SK-N-MC (cell line): ENCODE measurements around the gene TAPT1.

Experiments used
- DNase-seq: peaks from one replicate; pipeline ENCODE4 v3.0.0-alpha.2; 2011; ENCODE audit warnings: low read depth, low spot score
- H3K27ac ChIP-seq: fragments of 200-600 bp; sonication (generic); 2 replicates; pipeline ENCODE4 v1.5.1; 2016; ENCODE audit warnings: mixed run types
- H3K36me3 ChIP-seq: fragments of 200-600 bp; sonication (generic); 2 replicates; pipeline ENCODE4 v1.6.1; 2017; ENCODE audit warnings: antibody characterized with exemption, low read length, mixed read lengths; ENCODE audit not compliant: insufficient read depth
- H3K4me3 ChIP-seq: fragments of 200-600 bp; sonication (generic); 2 replicates; pipeline ENCODE4 v1.5.1; 2016
- H3K9ac ChIP-seq: fragments of 200-600 bp; sonication (generic); 2 replicates; pipeline ENCODE4 v1.8.0; 2017; ENCODE audit warnings: mixed run types, mixed read lengths; ENCODE audit not compliant: insufficient read length
- H3K9me3 ChIP-seq: fragments of 200-600 bp; sonication (generic); 2 replicates; pipeline ENCODE4 v1.6.1; 2017; ENCODE audit warnings: low read depth, mild to moderate bottlenecking, antibody characterized with exemption, low read length, moderate library complexity, mixed read lengths
- EZH2 ChIP-seq: fragments of 200-600 bp; sonication (generic); IDR thresholded peaks from one replicate; pipeline ENCODE4 v1.6.1; 2017; ENCODE audit warnings: antibody characterized with exemption
- FOXP2 ChIP-seq: optimal IDR thresholded peaks from 2 replicates; pipeline ENCODE3; 2011; ENCODE audit warnings: mild to moderate bottlenecking, moderate library complexity; ENCODE audit not compliant: insufficient read depth; ENCODE audit errors: extremely low read length, control extremely low read depth
- POLR2AphosphoS5 ChIP-seq: IDR thresholded peaks from 2 replicates; pipeline ENCODE4 v1.6.1; 2012; ENCODE audit warnings: mild to moderate bottlenecking, low read depth, low read length, borderline replicate concordance

The TAPT1 gene

DNA sequence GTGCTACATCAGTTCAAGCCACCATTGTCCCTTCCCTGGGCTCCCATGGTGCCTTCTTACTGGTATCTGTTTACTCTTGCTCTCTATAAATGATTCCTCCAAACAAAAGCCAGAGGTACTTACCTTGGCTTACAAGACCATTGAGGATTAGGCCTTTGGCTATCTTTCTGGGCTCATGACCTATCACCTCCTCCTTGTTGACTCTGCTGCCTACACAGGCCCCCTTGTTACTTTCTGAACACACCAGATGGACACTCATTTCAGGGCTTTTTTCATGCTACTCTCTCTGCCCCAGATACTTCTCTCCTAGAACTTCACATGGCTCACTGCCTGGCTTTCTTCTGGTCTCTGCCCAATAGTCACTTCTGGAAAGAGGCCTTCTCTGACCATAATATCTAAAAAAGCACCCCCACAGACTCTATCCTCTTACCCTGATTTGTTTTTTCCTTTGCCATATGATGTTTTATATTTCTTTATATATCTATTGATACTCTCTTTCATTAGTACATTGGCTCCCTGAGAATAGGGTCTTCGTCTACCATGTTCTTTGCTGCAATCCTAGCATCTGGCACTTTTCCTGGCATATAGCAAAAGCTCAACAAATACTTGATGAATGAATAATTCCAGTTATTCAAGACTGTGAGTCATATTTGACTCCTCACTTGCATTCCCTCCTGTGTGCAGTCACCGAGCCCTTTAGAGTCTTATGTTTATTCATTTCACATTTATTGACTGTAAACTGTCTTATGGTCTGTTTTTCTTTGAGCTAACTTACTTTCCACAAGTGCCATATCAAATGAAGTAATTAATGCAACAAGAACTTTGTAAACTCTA lies 27.1 kb upstream of the TAPT1 start:
- no peak overlapping the region for H3K9ac ChIP-seq
- no peaks in the 10 kb centered on the region for H3K9me3 ChIP-seq
- DNase-seq = no peak
- no peaks in the 10 kb centered on the region for H3K36me3 ChIP-seq
- H3K4me3 ChIP-seq = no peak overlapping the region
- no peak for TF ChIP-seq POLR2AphosphoS5
- no peak for TF ChIP-seq EZH2
- H3K27ac ChIP-seq = no peak overlapping the region

DNA sequence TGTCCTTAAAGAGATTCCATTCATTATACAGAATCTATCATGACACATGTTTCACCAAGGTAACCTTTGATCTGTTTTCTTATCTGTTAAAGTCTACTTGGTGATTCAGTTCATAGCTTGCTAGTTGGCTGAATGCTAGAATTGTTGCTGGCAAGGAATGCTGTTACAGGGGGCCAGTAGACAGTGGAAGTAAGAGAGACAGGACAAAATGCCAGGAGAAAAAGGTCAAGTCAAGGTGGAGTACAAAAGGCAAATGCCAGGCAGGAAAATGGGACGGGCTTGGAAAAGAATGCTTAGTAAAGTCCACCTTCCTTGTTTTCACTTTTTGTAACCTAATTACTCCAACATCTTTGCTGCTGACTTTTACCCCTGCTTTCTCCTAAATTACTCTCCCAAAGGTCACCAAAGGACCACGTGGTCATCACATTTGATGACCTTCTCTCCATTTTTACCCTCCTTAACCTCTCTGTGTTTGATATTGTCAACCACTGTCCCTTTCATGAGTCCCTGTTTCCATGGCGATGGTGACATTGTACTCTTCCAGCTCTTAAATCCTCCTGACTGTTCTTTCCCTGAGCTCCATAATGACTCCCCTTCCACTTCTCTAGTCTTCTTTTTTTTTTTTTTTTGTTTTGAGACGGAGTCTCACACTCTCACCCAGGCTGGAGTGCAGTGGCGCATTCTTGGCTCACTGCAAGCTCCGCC lies 24.5 kb upstream of the TAPT1 start:
- TF ChIP-seq POLR2AphosphoS5 (no peak), EZH2 (no peak), FOXP2 (no peak)
- H3K27ac ChIP-seq = no peak overlapping the region
- no peak for DNase-seq
- H3K4me3 ChIP-seq = no peak overlapping the region
- H3K9ac ChIP-seq = no peak overlapping the region
- no peaks in the 10 kb centered on the region for H3K9me3 ChIP-seq
- H3K36me3 ChIP-seq = no peaks in the 10 kb centered on the region

DNA sequence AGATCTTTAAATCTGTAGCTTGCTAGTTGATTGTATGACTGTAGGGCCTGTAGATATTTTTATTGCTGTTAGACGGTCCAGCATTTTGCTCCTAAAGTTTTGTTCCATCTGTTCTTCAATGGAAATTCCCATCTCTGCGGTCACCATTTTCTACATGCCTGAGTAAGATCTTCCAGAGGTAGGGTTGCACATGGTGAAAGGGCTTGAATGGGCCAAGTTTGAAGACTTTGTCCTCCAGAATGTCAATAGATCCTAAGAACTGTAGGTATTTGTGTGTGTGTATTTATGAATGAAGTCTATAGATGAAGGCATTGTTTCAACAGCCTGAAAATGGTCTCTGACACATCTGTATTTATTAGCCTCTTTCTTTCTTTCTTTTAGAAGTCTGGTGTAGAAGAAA lies 22.3 kb upstream of the TAPT1 start:
- TF ChIP-seq EZH2 (no peak), POLR2AphosphoS5 (no peak), FOXP2 (no peak)
- H3K9me3 ChIP-seq = no peaks in the 10 kb centered on the region
- H3K36me3 ChIP-seq = no peaks in the 10 kb centered on the region
- no peak overlapping the region for H3K9ac ChIP-seq
- no peak for DNase-seq
- H3K4me3 ChIP-seq = no peak overlapping the region
- H3K27ac ChIP-seq = no peak overlapping the region

DNA sequence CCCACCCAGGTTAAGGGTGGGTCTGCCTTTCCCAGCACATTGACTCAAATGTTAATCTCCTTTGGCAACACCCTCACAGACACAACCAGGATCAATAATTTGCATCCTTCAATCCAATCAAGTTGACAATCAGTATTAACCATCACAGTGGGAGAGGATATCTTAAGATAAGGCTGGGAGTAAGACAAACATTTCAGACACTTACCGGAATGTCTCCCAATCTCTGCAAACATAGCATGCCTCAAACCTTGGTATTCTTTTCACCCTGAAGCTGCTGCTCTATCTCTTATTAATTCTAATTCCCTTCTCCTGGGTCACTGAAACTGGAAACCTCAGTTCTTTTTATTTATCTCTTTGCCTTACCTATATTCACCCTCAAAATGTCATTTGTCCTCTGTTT lies 19.0 kb upstream of the TAPT1 start:
- Histone ChIP-seq H3K36me3 (no peaks in the 10 kb centered on the region), H3K9ac (no peak overlapping the region), H3K9me3 (no peaks in the 10 kb centered on the region), H3K4me3 (no peak overlapping the region), H3K27ac (no peak overlapping the region)
- TF ChIP-seq EZH2 = no peak
- TF ChIP-seq POLR2AphosphoS5 = no peak
- no peak for TF ChIP-seq FOXP2
- no peak for DNase-seq

DNA sequence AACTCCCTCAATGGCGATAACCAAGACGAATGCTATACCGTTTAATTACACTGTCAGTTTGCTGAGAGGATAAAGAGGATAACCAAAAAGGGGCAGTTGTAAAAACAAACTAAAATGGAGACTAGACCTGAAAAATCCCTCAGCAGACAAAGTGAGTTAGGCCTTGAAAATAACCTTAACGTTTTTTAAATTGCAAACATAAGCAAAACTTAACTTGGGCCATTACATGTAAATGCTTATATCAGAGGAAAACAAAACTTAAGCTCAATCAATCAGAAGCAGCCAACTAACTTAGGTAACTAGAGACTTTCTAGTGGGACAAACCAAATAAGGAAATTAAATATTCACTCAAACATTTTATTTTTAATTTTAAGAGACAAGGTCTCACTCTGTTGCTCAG lies 17.0 kb upstream of the TAPT1 start:
- TF ChIP-seq EZH2 (no peak), FOXP2 (no peak), POLR2AphosphoS5 (no peak)
- no peaks in the 10 kb centered on the region for H3K9me3 ChIP-seq
- DNase-seq = no peak
- no peaks in the 10 kb centered on the region for H3K36me3 ChIP-seq
- H3K4me3 ChIP-seq = no peak overlapping the region
- no peak overlapping the region for H3K27ac ChIP-seq
- no peak overlapping the region for H3K9ac ChIP-seq

DNA sequence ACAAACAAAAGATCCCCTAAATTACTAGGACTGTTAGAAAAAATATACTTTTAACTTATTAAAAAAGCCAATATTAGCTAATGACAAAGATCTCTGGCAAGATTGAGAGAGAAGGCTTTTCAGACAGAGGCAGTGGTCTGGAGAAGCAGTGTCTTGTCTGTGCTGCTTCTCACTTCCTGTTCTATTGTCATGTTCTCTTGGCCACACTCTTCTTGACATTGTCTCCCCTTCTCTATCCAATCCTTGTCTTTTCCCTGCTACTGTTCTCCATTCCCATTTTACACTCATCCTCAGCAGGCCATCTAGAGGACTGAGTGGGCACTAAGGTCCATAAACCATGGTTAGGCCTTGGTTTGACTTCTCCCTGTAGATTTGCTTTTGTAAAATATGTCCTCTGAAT lies 14.0 kb upstream of the TAPT1 start:
- Histone ChIP-seq H3K27ac (no peak overlapping the region), H3K36me3 (no peaks in the 10 kb centered on the region), H3K9me3 (no peaks in the 10 kb centered on the region), H3K4me3 (no peak overlapping the region), H3K9ac (no peak overlapping the region)
- no peak for DNase-seq
- TF ChIP-seq FOXP2 = no peak
- no peak for TF ChIP-seq POLR2AphosphoS5
- TF ChIP-seq EZH2 = no peak

DNA sequence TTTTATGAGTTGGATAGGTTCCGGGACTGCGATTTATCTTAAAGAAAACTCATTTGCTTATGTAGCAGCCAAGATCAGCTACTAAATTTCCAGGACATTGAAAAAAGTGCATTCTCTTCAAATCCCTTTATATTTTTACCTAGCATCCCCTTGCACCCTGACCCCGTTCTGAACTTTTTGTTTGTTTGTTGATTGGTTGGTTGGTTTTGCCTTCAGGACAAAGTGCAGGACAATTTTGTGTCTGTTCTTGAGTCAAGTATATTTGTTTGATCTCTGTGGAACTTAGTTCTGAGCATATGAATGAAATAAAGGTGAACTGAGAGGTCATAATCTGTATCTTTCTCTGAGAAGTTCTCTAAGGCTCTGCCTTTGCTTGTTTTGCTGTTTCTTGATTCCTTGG lies 12.8 kb upstream of the TAPT1 start:
- no peak overlapping the region for H3K4me3 ChIP-seq
- H3K36me3 ChIP-seq = no peaks in the 10 kb centered on the region
- H3K27ac ChIP-seq = no peak overlapping the region
- H3K9ac ChIP-seq = no peak overlapping the region
- H3K9me3 ChIP-seq = no peaks in the 10 kb centered on the region
- no peak for TF ChIP-seq FOXP2
- no peak for TF ChIP-seq EZH2
- no peak for TF ChIP-seq POLR2AphosphoS5
- DNase-seq = no peak

DNA sequence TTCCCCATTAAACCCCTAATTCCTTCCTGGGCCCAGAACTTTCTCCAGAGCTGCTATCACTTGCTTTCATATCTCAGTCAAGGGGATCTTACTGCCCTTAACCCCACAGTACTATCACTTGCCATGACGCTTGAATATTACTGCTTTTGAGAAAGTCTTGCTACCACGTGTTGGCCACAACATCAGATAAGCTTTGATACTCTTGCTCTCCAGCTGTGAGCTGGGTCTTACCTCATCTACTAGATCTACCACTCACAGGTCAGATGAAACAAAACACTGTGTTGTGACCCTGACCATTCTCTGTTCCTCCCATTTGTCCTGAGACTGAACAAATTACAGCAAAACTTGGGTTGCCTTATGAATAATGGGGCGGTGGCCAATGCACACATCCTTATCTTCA lies 12.1 kb upstream of the TAPT1 start:
- no peaks in the 10 kb centered on the region for H3K9me3 ChIP-seq
- H3K4me3 ChIP-seq = no peak overlapping the region
- no peak overlapping the region for H3K27ac ChIP-seq
- no peak overlapping the region for H3K9ac ChIP-seq
- H3K36me3 ChIP-seq = no peaks in the 10 kb centered on the region
- TF ChIP-seq FOXP2 (no peak), EZH2 (no peak), POLR2AphosphoS5 (no peak)
- DNase-seq = no peak

DNA sequence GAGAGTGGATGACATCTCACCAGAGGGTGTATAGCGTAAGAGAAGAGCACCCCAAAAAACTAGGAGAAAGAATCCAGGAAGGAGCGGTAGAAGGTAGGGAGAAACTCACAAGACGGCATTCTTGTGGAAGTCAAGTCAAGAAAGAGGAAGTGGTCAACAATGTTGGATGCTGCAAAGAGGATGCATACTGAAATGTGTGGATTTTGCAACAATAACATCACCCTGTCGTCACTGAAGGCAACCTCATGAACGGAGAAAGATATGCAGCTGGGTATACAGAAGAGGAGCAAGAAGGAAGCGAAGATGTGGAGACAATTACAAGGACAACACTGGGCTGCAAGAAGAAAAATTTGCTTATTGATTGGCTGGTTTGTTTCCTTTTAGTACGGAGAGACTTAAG lies 11.4 kb upstream of the TAPT1 start:
- H3K36me3 ChIP-seq = no peaks in the 10 kb centered on the region
- H3K9ac ChIP-seq = no peak overlapping the region
- DNase-seq = no peak
- H3K27ac ChIP-seq = no peak overlapping the region
- H3K4me3 ChIP-seq = no peak overlapping the region
- no peak for TF ChIP-seq EZH2
- H3K9me3 ChIP-seq = no peaks in the 10 kb centered on the region
